IMR-90 (cell line): ENCODE data around the gene ANO2.

Experiments used
- POLR2A ChIP-seq: IDR thresholded peaks from 2 replicates; pipeline ENCODE4 v1.6.1; 2012; ENCODE audit warnings: mild to moderate bottlenecking, low read depth, low read length
- RAD21 ChIP-seq: IDR thresholded peaks from 2 replicates; pipeline ENCODE4 v1.6.1; 2012; ENCODE audit warnings: low read length, improper control_type of control experiment
- RFX5 ChIP-seq: IDR thresholded peaks from 2 replicates; pipeline ENCODE4 v1.8.0; 2012; ENCODE audit warnings: low read depth, mild to moderate bottlenecking, low read length, moderate library complexity
- TF ChIP-seq, protein P1 (sequence below): conservative IDR thresholded peaks from 2 replicates; pipeline ENCODE4 v1.5.1; 2012; ENCODE audit warnings: mild to moderate bottlenecking, low read depth, low read length, improper control_type of control experiment

DNA sequence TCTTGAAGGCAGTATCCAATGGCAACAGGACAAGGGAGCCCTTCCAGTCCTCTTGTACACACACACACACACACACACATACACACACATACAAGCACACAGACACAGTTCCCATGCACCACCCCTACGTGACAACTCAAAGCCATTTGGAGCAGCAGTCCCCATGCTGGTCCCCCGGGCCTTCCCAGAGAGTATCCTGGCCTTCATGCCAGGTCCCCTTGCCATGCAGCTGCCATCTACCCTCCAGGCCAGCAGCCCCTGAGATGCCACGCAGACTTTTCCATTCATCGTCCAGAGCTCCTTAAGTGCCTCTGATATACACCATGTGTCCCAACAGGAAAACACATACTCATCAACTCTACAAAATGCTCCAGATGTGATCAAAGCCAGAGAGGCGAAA lies 159.5 kb downstream of the ANO2 start:
- TF ChIP-seq RFX5 (no peak), RAD21 (no peak), POLR2A (no peak)
- TF ChIP-seq, protein P1, sequence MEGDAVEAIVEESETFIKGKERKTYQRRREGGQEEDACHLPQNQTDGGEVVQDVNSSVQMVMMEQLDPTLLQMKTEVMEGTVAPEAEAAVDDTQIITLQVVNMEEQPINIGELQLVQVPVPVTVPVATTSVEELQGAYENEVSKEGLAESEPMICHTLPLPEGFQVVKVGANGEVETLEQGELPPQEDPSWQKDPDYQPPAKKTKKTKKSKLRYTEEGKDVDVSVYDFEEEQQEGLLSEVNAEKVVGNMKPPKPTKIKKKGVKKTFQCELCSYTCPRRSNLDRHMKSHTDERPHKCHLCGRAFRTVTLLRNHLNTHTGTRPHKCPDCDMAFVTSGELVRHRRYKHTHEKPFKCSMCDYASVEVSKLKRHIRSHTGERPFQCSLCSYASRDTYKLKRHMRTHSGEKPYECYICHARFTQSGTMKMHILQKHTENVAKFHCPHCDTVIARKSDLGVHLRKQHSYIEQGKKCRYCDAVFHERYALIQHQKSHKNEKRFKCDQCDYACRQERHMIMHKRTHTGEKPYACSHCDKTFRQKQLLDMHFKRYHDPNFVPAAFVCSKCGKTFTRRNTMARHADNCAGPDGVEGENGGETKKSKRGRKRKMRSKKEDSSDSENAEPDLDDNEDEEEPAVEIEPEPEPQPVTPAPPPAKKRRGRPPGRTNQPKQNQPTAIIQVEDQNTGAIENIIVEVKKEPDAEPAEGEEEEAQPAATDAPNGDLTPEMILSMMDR, result no peak
